Esophagus muscularis mucosa (tissue), 4 donors: Measurements from ENCODE around the gene SLC37A1.

ENCODE experiments used
- CTCF ChIP-seq, 3 experiments: fragments of 200-600 bp in 2 of 3; fragments of 450-650 bp in 1 of 3; sonication (generic) in 2 of 3; IDR thresholded peaks; one replicate each; pipeline ENCODE4 v1.5.1; 2017 to 2019; ENCODE audit warnings: antibody characterized with exemption in 3 of 3, mild to moderate bottlenecking in 2 of 3, moderate library complexity in 1 of 3
- EP300 ChIP-seq: sonication (generic); formaldehyde crosslinking; IDR thresholded peaks from one replicate; pipeline ENCODE4 v1.6.1; 2017; ENCODE audit warnings: antibody characterized with exemption
- POLR2AphosphoS5 ChIP-seq, 2 donors: sonication (generic); formaldehyde crosslinking; IDR thresholded peaks; one replicate each; pipeline ENCODE4 v1.6.1; 2017; ENCODE audit warnings: antibody characterized with exemption in 2 of 2

- no peak for TF ChIP-seq EP300
- TF ChIP-seq CTCF (IDR thresholded peaks at IDR 0.05): no peak
- TF ChIP-seq POLR2AphosphoS5 (IDR thresholded peaks at IDR 0.05): no peak
These were observed 117.0 kb downstream of the SLC37A1 start for GRCh38 chr21:42630626-42631025.
